Measurements from ENCODE around the gene FOXA2. TPM values are rescaled to one million over a fixed set of nuclear protein-coding genes. Genes with fewer than 3 reads are reported as not detected.

FOXA2 gene
- total and polyA plus RNA-seq, 2 of the 13 experiments (the other 11 are each of a cell fraction or from before 2014, with no cell fraction given): 8.8 to 12.2 TPM

DNA sequence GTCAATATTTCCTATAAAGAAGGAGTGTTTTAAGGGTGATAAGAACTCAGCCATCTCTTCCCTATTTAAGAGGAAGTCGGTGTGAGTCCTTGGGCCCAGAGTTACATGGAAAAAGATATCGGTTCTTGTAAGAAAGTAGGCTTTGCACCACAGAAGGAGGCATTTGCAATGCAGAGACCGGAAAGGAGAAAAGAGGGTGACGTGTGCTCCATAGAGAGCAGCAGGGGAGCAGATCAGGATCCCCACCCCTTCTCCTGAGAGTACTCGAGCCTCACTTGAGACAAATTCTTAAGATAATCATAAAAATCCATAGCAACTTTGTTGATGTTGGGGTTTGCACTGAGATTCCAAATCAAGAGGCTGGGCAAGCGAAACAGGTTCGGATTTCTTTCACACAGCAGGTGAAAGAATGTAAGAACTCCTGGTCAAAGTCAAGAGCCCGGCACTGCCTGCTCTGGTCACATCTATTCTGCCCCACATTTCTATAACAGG lies 27.8 kb downstream of the FOXA2 start:
- Histone ChIP-seq H3K4me2 (ENCODE audit: low read depth, low read length) (no peak overlapping the region), H3K27ac (ENCODE audit: extremely low read length, insufficient read depth, low read length) (no peak overlapping the region), H3K4me3 (replicated peaks in 1 of 3; ENCODE audit: insufficient read depth in 1 of 3, low read depth in 2 of 3, low read length in 3 of 3) (no peak overlapping the region), H3K27me3 (ENCODE audit: control insufficient read depth in 1 of 2, insufficient read depth in 2 of 2, low read length in 2 of 2) (no peaks in the 10 kb centered on the region; a peak in 1 of 5 replicates), H3K9ac (ENCODE audit: insufficient read depth, low read depth, low read length) (no peak overlapping the region), H3K36me3 (replicated peaks in 1 of 2; ENCODE audit: control insufficient read depth in 1 of 2, insufficient read depth in 2 of 2, low read length in 2 of 2) (no peaks in the 10 kb centered on the region), H2AFZ (ENCODE audit: low read length) (no peak overlapping the region), H3K9me3 (ENCODE audit: low read length) (peaks cover 5% of the 10 kb centered on the region; the same call in 1 of the 2 replicates), H3K79me2 (ENCODE audit: insufficient read depth, low read length) (no peaks in the 10 kb centered on the region), H3K4me1 (ENCODE audit: insufficient read depth, low read length) (peaks cover 13% of the 10 kb centered on the region), H4K20me1 (ENCODE audit: insufficient read depth, low read length) (no peaks in the 10 kb centered on the region)
- in situ Hi-C loops (cut with HindIII; ENCODE audit: extremely low pct_ligation_motif_present, low pct_unique_long_range_greater_than_20kb) (no loop called here), intact Hi-C loops (cut with micrococcal nuclease; ENCODE audit: unreplicated experiment) (no loop called here)
- no peak for FAIRE-seq
- TF ChIP-seq HNRNPL (IDR thresholded peaks at IDR 0.05; ENCODE audit: low read depth, low read length): no peak
- no peak for DNase-seq (ENCODE audit: low spot score)
- BruUV-seq (replicated peaks): no TSS peak
- CTCF ChIA-PET (ENCODE audit: low intra/inter-chr PET ratio, low total read pairs): no interaction called here
- 63% methylated on average over 8 of the region's 8 CpGs for WGBS (ENCODE audit: low lambda C conversion rate)
- POLR2A ChIA-PET: interaction anchor here (1.1 kb wide), 1 partner anchor 23 kb away, joined by 3 read pairs; no protein-coding TSS in a partner anchor
- peak; percentile 14; the same call in 1 of the 3 replicates for ATAC-seq

DNA sequence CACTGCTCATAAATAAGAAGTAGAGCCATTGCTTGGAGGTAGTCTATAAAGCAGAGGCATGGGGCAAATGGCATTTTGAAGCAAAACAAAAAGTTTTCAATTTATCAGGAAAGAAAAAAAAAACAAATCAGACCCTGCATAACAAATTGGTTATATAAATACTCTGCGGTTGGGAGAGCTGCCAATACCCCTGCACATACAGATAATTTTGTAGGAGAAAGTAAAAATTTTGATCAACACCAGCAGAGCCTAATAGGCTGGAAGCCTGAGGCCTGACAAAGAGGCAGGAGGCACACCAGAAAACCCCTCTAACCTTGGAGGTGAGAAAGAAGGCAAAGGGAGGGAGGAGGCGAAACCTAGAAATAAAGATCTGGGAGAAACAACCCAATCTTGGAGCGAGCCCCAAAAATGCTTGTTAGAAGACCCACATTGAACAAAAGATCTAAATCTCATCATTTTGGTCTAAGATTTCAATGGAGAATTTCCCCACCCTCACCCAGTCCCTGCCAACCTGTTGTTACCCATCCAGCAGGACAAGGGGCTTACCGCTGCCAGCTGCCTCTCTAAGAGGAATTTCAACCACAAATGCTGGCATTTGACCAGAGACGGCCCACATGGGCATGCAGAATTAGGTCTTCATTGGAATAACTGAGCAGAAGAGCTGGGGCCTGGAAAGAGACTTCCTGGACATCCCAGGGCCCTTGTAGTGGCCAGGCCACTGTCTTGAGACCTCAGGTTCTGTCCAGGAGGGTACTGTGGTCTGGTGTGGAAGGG lies 28.4 kb downstream of the FOXA2 start:
- no peak overlapping the region for H3K4me2 ChIP-seq (ENCODE audit: low read depth, low read length)
- H3K4me1 ChIP-seq (ENCODE audit: insufficient read depth, low read length): peaks cover 12% of the 10 kb centered on the region
- H2AFZ ChIP-seq (ENCODE audit: low read length): no peak overlapping the region
- in situ Hi-C loops (cut with HindIII; ENCODE audit: extremely low pct_ligation_motif_present, low pct_unique_long_range_greater_than_20kb): no loop called here
- H3K9ac ChIP-seq (ENCODE audit: insufficient read depth, low read depth, low read length): no peak overlapping the region
- FAIRE-seq (no peak), ATAC-seq (no peak), DNase-seq (ENCODE audit: low spot score) (no peak)
- peaks cover 5% of the 10 kb centered on the region; the same call in 1 of the 2 replicates for H3K9me3 ChIP-seq (ENCODE audit: low read length)
- no peaks in the 10 kb centered on the region for H3K36me3 ChIP-seq (replicated peaks in 1 of 2; ENCODE audit: control insufficient read depth in 1 of 2, insufficient read depth in 2 of 2, low read length in 2 of 2)
- H3K79me2 ChIP-seq (ENCODE audit: insufficient read depth, low read length): no peaks in the 10 kb centered on the region
- no peaks in the 10 kb centered on the region; a peak in 1 of 5 replicates for H3K27me3 ChIP-seq (ENCODE audit: control insufficient read depth in 1 of 2, insufficient read depth in 2 of 2, low read length in 2 of 2)
- H3K4me3 ChIP-seq (replicated peaks in 1 of 3; ENCODE audit: insufficient read depth in 1 of 3, low read depth in 2 of 3, low read length in 3 of 3): no peak overlapping the region
- H3K27ac ChIP-seq (ENCODE audit: extremely low read length, insufficient read depth, low read length): no peak overlapping the region
- intact Hi-C loops (cut with micrococcal nuclease; ENCODE audit: unreplicated experiment): no loop called here
- ChIA-PET CTCF (ENCODE audit: low intra/inter-chr PET ratio, low total read pairs) (no interaction called here), POLR2A (interaction anchor here (1.1 kb wide), 1 partner anchor 22 kb away, joined by 3 read pairs; no protein-coding TSS in a partner anchor)
- BruUV-seq (replicated peaks): no TSS peak
- no peaks in the 10 kb centered on the region for H4K20me1 ChIP-seq (ENCODE audit: insufficient read depth, low read length)
- 74% methylated on average over 5 of the region's 5 CpGs for WGBS (ENCODE audit: low lambda C conversion rate)
- TF ChIP-seq, protein P1, sequence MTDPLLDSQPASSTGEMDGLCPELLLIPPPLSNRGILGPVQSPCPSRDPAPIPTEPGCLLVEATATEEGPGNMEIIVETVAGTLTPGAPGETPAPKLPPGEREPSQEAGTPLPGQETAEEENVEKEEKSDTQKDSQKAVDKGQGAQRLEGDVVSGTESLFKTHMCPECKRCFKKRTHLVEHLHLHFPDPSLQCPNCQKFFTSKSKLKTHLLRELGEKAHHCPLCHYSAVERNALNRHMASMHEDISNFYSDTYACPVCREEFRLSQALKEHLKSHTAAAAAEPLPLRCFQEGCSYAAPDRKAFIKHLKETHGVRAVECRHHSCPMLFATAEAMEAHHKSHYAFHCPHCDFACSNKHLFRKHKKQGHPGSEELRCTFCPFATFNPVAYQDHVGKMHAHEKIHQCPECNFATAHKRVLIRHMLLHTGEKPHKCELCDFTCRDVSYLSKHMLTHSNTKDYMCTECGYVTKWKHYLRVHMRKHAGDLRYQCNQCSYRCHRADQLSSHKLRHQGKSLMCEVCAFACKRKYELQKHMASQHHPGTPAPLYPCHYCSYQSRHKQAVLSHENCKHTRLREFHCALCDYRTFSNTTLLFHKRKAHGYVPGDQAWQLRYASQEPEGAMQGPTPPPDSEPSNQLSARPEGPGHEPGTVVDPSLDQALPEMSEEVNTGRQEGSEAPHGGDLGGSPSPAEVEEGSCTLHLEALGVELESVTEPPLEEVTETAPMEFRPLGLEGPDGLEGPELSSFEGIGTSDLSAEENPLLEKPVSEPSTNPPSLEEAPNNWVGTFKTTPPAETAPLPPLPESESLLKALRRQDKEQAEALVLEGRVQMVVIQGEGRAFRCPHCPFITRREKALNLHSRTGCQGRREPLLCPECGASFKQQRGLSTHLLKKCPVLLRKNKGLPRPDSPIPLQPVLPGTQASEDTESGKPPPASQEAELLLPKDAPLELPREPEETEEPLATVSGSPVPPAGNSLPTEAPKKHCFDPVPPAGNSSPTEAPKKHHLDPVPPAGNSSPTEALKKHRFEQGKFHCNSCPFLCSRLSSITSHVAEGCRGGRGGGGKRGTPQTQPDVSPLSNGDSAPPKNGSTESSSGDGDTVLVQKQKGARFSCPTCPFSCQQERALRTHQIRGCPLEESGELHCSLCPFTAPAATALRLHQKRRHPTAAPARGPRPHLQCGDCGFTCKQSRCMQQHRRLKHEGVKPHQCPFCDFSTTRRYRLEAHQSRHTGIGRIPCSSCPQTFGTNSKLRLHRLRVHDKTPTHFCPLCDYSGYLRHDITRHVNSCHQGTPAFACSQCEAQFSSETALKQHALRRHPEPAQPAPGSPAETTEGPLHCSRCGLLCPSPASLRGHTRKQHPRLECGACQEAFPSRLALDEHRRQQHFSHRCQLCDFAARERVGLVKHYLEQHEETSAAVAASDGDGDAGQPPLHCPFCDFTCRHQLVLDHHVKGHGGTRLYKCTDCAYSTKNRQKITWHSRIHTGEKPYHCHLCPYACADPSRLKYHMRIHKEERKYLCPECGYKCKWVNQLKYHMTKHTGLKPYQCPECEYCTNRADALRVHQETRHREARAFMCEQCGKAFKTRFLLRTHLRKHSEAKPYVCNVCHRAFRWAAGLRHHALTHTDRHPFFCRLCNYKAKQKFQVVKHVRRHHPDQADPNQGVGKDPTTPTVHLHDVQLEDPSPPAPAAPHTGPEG (CRISPR knock-in tag; IDR thresholded peaks at IDR 0.05): no peak
- TF ChIP-seq ZNF256 (CRISPR knock-in tag; conservative IDR thresholded peaks at IDR 0.05): no peak
- TF ChIP-seq STAT6 (CRISPR knock-in tag; IDR thresholded peaks at IDR 0.05; ENCODE audit: borderline replicate concordance): no peak
- TF ChIP-seq ASH2L (IDR thresholded peaks at IDR 0.05; ENCODE audit: insufficient read length, low read depth, low read length): no peak
- no peak for TF ChIP-seq AKAP8 (CRISPR knock-in tag; IDR thresholded peaks at IDR 0.05)
- TF ChIP-seq PLRG1 (conservative IDR thresholded peaks at IDR 0.05): no peak
